PC-9 (cell line): ENCODE measurements around the gene MLF2. TPM values are rescaled to one million over a fixed set of nuclear protein-coding genes. Genes with fewer than 3 reads are reported as not detected.

ENCODE experiments used
- BruUV-seq: library from RNA; stranded (reverse); fragments of 400-500 nt; replicated peaks from 2 replicates; lab custom pipeline; 2021; lab: Mats Ljungman, UMichigan
- CTCF ChIA-PET: fragments of 300-600 bp; sonication (Branson Sonifier 250); formaldehyde crosslinking; loops from one replicate; lab custom pipeline; 2022; ENCODE audit warnings: antibody characterized with exemption; lab: Charles Lee
- POLR2A ChIA-PET: fragments of 300-600 bp; sonication (Branson Sonifier 250); formaldehyde crosslinking; loops from one replicate; lab custom pipeline; 2022; ENCODE audit warnings: antibody characterized with exemption; ENCODE audit not compliant: unreplicated experiment; lab: Charles Lee
- DNase-seq, 2 experiments: peaks; one replicate each; pipeline versions ENCODE4 v3.0.0 to v3.0.0-alpha.2; 2015 to 2022; ENCODE audit warnings: mixed read lengths in 1 of 2
- H2AFZ ChIP-seq: fragments of 200-600 bp; sonication (generic); 2 replicates; pipeline ENCODE4 v1.8.1; 2017; ENCODE audit warnings: antibody characterized with exemption
- H3F3A ChIP-seq: fragments of 200-600 bp; sonication (generic); 2 replicates; pipeline ENCODE4 v1.8.1; 2017; ENCODE audit warnings: antibody characterized with exemption, mild to moderate bottlenecking, low read depth; ENCODE audit not compliant: insufficient read depth
- H3K27ac ChIP-seq: fragments of 200-600 bp; sonication (generic); 2 replicates; pipeline ENCODE4 v1.6.1; 2016; ENCODE audit warnings: mixed run types
- H3K27me3 ChIP-seq: fragments of 200-600 bp; sonication (generic); 2 replicates; pipeline ENCODE4 v1.6.1; 2016; ENCODE audit warnings: low read depth, mixed run types; ENCODE audit not compliant: insufficient read depth
- H3K36me3 ChIP-seq: fragments of 200-600 bp; sonication (generic); 2 replicates; pipeline ENCODE4 v1.6.1; 2016; ENCODE audit warnings: low read depth, mixed run types
- H3K4me1 ChIP-seq: fragments of 200-600 bp; sonication (generic); replicated peaks from 2 replicates; pipeline ENCODE4 v1.6.1; 2016; ENCODE audit warnings: mixed run types; ENCODE audit not compliant: insufficient read depth
- H3K4me2 ChIP-seq: fragments of 200-600 bp; sonication (generic); 2 replicates; pipeline ENCODE4 v1.6.1; 2017; ENCODE audit warnings: mixed run types
- H3K4me3 ChIP-seq: fragments of 200-600 bp; sonication (generic); 2 replicates; pipeline ENCODE4 v1.6.1; 2016; ENCODE audit warnings: mixed run types
- H3K79me2 ChIP-seq: fragments of 200-600 bp; sonication (generic); 2 replicates; pipeline ENCODE4 v1.6.1; 2017; ENCODE audit warnings: low read depth, mixed run types
- H3K9me2 ChIP-seq: fragments of 200-600 bp; sonication (generic); 2 replicates; pipeline ENCODE4 v1.8.1; 2017; ENCODE audit warnings: mild to moderate bottlenecking; ENCODE audit not compliant: insufficient read depth
- H3K9me3 ChIP-seq: fragments of 200-600 bp; sonication (generic); 2 replicates; pipeline ENCODE4 v1.8.1; 2016; ENCODE audit warnings: low read depth; ENCODE audit not compliant: insufficient read depth
- H4K20me1 ChIP-seq: fragments of 200-600 bp; sonication (generic); 2 replicates; pipeline ENCODE4 v1.8.1; 2017; ENCODE audit not compliant: insufficient read depth
- CTCF ChIP-seq: fragments of 200-600 bp; sonication (generic); conservative IDR thresholded peaks from 2 replicates; pipeline ENCODE4 v1.6.1; 2017; ENCODE audit warnings: mixed run types, antibody characterized with exemption, mild to moderate bottlenecking, moderate library complexity
- EZH2 ChIP-seq: fragments of 200-600 bp; sonication (generic); IDR thresholded peaks from 2 replicates; pipeline ENCODE4 v1.8.0; 2017; ENCODE audit warnings: antibody characterized with exemption, low read depth
- intact Hi-C: fragments of 100-400 bp; cut with micrococcal nuclease; formaldehyde crosslinking; loops from one replicate; pipeline ENCODE4 v1.10.0; 2022; ENCODE audit not compliant: unreplicated experiment
- total RNA-seq: library from RNA; stranded (reverse); gene quantifications from 2 replicates; pipeline ENCODE4 v1.2.3, GENCODE V29; 2021

Gene MLF2
- total RNA-seq, 1 experiment from 2014 or later = 379 TPM

GRCh38 chr12:6795088-6795487, 42.1 kb upstream of the MLF2 start:
- Histone ChIP-seq H3K27me3 (peaks cover 59% of the 10 kb centered on the region), H4K20me1 (no peaks in the 10 kb centered on the region), H3F3A (no peaks in the 10 kb centered on the region), H3K4me3 (no peak overlapping the region), H3K79me2 (no peaks in the 10 kb centered on the region), H3K27ac (no peak overlapping the region), H3K9me2 (no peaks in the 10 kb centered on the region), H3K36me3 (no peaks in the 10 kb centered on the region), H3K4me1 (no peaks in the 10 kb centered on the region), H3K9me3 (no peaks in the 10 kb centered on the region), H2AFZ (no peak overlapping the region), H3K4me2 (no peak overlapping the region)
- CTCF ChIA-PET = no interaction called here
- DNase-seq = no peak
- intact Hi-C loops = no loop called here
- POLR2A ChIA-PET = no interaction called here
- BruUV-seq = no TSS peak
- no peak for TF ChIP-seq EZH2
- no peak for TF ChIP-seq CTCF

- Histone ChIP-seq H3K4me1 (no peaks in the 10 kb centered on the region), H3F3A (0 out of 2 replicates have a peak, but pooled peaks cover 2% of the 10 kb centered on the region), H3K27me3 (peaks cover 52% of the 10 kb centered on the region), H3K4me2 (no peak overlapping the region), H3K36me3 (no peaks in the 10 kb centered on the region), H3K27ac (no peak overlapping the region), H4K20me1 (no peaks in the 10 kb centered on the region), H3K79me2 (no peaks in the 10 kb centered on the region), H2AFZ (no peak overlapping the region), H3K9me3 (no peaks in the 10 kb centered on the region), H3K9me2 (no peaks in the 10 kb centered on the region), H3K4me3 (no peak overlapping the region)
- no TSS peak for BruUV-seq
- TF ChIP-seq CTCF (no peak), EZH2 (no peak)
- ChIA-PET CTCF (no interaction called here), POLR2A (interaction anchor here (0.7 to 0.8 kb wide), 2 partner anchors 9 to 546 kb away, joined by 5 to 8 read pairs; no protein-coding TSS in a partner anchor)
- intact Hi-C loops = no loop called here
- DNase-seq = no peak
These were observed 39.7 kb upstream of the MLF2 start for GRCh38 chr12:6792522-6793201.

GRCh38 chr12:6791931-6792520, 39.1 kb upstream of the MLF2 start:
- no peak for DNase-seq
- H4K20me1 ChIP-seq = no peaks in the 10 kb centered on the region
- peaks cover 52% of the 10 kb centered on the region for H3K27me3 ChIP-seq
- no peaks in the 10 kb centered on the region for H3K9me3 ChIP-seq
- CTCF ChIA-PET = no interaction called here
- TF ChIP-seq EZH2 = no peak
- TF ChIP-seq CTCF = no peak
- no peak overlapping the region for H2AFZ ChIP-seq
- H3K79me2 ChIP-seq = no peaks in the 10 kb centered on the region
- POLR2A ChIA-PET = interaction anchor here (0.7 to 0.8 kb wide), 2 partner anchors 355 to 545 kb away, joined by 3 to 8 read pairs; no protein-coding TSS in a partner anchor
- H3K36me3 ChIP-seq = no peaks in the 10 kb centered on the region
- H3F3A ChIP-seq = 0 out of 2 replicates have a peak, but pooled peaks cover 2% of the 10 kb centered on the region
- no peaks in the 10 kb centered on the region for H3K9me2 ChIP-seq
- BruUV-seq = no TSS peak
- no peak overlapping the region for H3K27ac ChIP-seq
- H3K4me1 ChIP-seq = no peaks in the 10 kb centered on the region
- H3K4me3 ChIP-seq = no peak overlapping the region
- intact Hi-C loops = no loop called here
- H3K4me2 ChIP-seq = no peak overlapping the region
